Fibroblast of skin of abdomen (primary cell): ENCODE measurements around the gene MOXD1. TPM values are rescaled to one million over a fixed set of nuclear protein-coding genes. Genes with fewer than 3 reads are reported as not detected.

Source experiments
- DNase-seq: peaks from one replicate; pipeline ENCODE4 v3.0.0-alpha.2; 2013
- polyA plus RNA-seq, 2 experiments: library from polyadenylated mRNA; unstranded; fragments of 120-200 nt; gene quantifications; one replicate each; pipeline ENCODE4 v1.2.1, GENCODE V29; 2013; ENCODE audit not compliant: insufficient read length in 2 of 2

Gene MOXD1
- polyA plus RNA-seq (2013, experiment 1 of 2; ENCODE audit: insufficient read length): 36.6 TPM
- 35.5 TPM for polyA plus RNA-seq (2013, experiment 2 of 2; ENCODE audit: insufficient read length)

GRCh38 chr6:132400883-132401617 lies at the start of gene MOXD1:
Gene MOXD1, minus strand, starts transcription at chr6:132401475. Its CDS starts 49 bp downstream, at chr6:132401426.
- peak; percentile 68 for DNase-seq

GRCh38 chr6:132446855-132447241 lies 45.6 kb upstream of the MOXD1 start:
- no peak for DNase-seq

GRCh38 chr6:132446141-132446854 lies 45.0 kb upstream of the MOXD1 start:
- no peak for DNase-seq

GRCh38 chr6:132445201-132445951 lies 44.1 kb upstream of the MOXD1 start:
- DNase-seq: peak; percentile 95

- peak; percentile 69 for DNase-seq
Measured at GRCh38 chr6:132443206-132443605, 41.9 kb upstream of the MOXD1 start.

- no peak for DNase-seq
Measured at GRCh38 chr6:132430110-132430509, 28.8 kb upstream of the MOXD1 start.

- no peak for DNase-seq
Measured at GRCh38 chr6:132425176-132425575, 23.9 kb upstream of the MOXD1 start.

GRCh38 chr6:132423839-132424238 lies 22.6 kb upstream of the MOXD1 start:
- no peak for DNase-seq

GRCh38 chr6:132418235-132418965 lies 17.1 kb upstream of the MOXD1 start:
- no peak for DNase-seq

- DNase-seq: no peak
Measured at GRCh38 chr6:132414761-132415160, 13.5 kb upstream of the MOXD1 start.

- DNase-seq: no peak
Measured at GRCh38 chr6:132414322-132414721, 13.0 kb upstream of the MOXD1 start.

- peak; percentile 66 for DNase-seq
Measured at GRCh38 chr6:132413499-132413802, 12.2 kb upstream of the MOXD1 start.

GRCh38 chr6:132412656-132413498 lies 11.6 kb upstream of the MOXD1 start:
- peak; percentile 72 for DNase-seq

- no peak for DNase-seq
Measured at GRCh38 chr6:132411296-132411695, 10.0 kb upstream of the MOXD1 start.

GRCh38 chr6:132410830-132411229 lies 9.6 kb upstream of the MOXD1 start:
- no peak for DNase-seq

GRCh38 chr6:132405143-132405915 lies 4.1 kb upstream of the MOXD1 start:
- no peak for DNase-seq

- DNase-seq: no peak
Measured at GRCh38 chr6:132404736-132405135, 3.5 kb upstream of the MOXD1 start.

GRCh38 chr6:132404330-132404729 lies 3.1 kb upstream of the MOXD1 start:
- DNase-seq: no peak

- no peak for DNase-seq
Measured at GRCh38 chr6:132401618-132402285, 477 bp upstream of the MOXD1 start.

- no peak for DNase-seq
Measured at GRCh38 chr6:132400555-132400882, 756 bp downstream of the MOXD1 start.
